Left lung (tissue), 10 donors: ENCODE measurements around the gene TRMT44. TPM values are rescaled to one million over a fixed set of nuclear protein-coding genes. Genes with fewer than 3 reads are reported as not detected.
A peak's percentile ranks its signal among the peaks of the same experiment; 100 is the strongest.

Experiments
- ATAC-seq: fragments of 200-7000 bp; cut with Tn5 transposase; one replicate; pipeline ENCODE4 v1.9.1; 2020; ENCODE audit warnings: moderate library complexity
- DNase-seq, 4 donors: peaks; one replicate each; pipeline ENCODE4 v3.0.0-alpha.2; 2013 to 2020
- H3K27ac ChIP-seq, 2 donors: fragments of 200-600 bp; sonication (generic) in 1 of 2; one replicate each; pipeline versions ENCODE4 v1.5.0 to v1.8.0; 2020 to 2021
- H3K27me3 ChIP-seq, 2 donors: fragments of 200-600 bp; sonication (generic) in 1 of 2; one replicate each; pipeline versions ENCODE4 v1.5.0 to v1.8.0; 2020 to 2021
- H3K36me3 ChIP-seq, 2 donors: fragments of 200-600 bp; sonication (generic) in 1 of 2; one replicate each; pipeline versions ENCODE4 v1.5.0 to v1.8.0; 2020 to 2021
- H3K4me1 ChIP-seq, 2 donors: fragments of 200-600 bp; one replicate each; pipeline ENCODE4 v1.8.0; 2021
- H3K4me3 ChIP-seq, 2 donors: fragments of 200-600 bp; sonication (generic) in 1 of 2; one replicate each; pipeline versions ENCODE4 v1.5.0 to v1.8.0; 2020 to 2021; ENCODE audit warnings: mild to moderate bottlenecking in 1 of 2
- H3K9me3 ChIP-seq, 2 donors: fragments of 200-600 bp; sonication (generic) in 1 of 2; one replicate each; pipeline versions ENCODE4 v1.5.0 to v1.8.0; 2020 to 2021
- intact Hi-C, 2 donors: fragments of 100-400 bp; cut with DNase I; formaldehyde crosslinking; loops; one replicate each; pipeline versions ENCODE4 v1.11.2 to v1.14.2; 2022
- polyA plus RNA-seq, 6 donors: library from polyadenylated mRNA; unstranded; fragments of 120-200 nt; gene quantifications; one replicate each; pipeline ENCODE4 v1.2.1, GENCODE V29; 2013; ENCODE audit not compliant: insufficient read length in 6 of 6
- total RNA-seq, 2 donors: library from RNA; stranded (reverse); fragmentation: NEBNext Ultra II Directional; extraction: Animal tissue kit (Norgen Biotek cat#: 25700); gene quantifications; one replicate each; pipeline ENCODE4 v1.2.1, GENCODE V29; 2021
- TF ChIP-seq, protein P1 (sequence below), 2 donors: fragments of 200-600 bp; sonication (generic) in 1 of 2; IDR thresholded peaks; one replicate each; pipeline versions ENCODE4 v1.5.0 to v1.8.0; 2021; ENCODE audit warnings: antibody characterized with exemption in 2 of 2
- donor health status: DM: no; HTN: yes; CAD: no.
- donor health status: DM: no; HTN: no; CAD: no.

The TRMT44 gene
- total and polyA plus RNA-seq, 8 donors: 15.0 to 20.6 (median 19.1) TPM

- Histone ChIP-seq H3K36me3 (peaks cover 0 to 45% of the 10 kb centered on the region in 2 donors), H3K9me3 (no peaks in the 10 kb centered on the region), H3K4me1 (peaks cover 14 to 32% of the 10 kb centered on the region in 2 donors), H3K4me3 (no peak overlapping the region), H3K27me3 (no peaks in the 10 kb centered on the region), H3K27ac (no peak overlapping the region)
- ATAC-seq: no peak
- TF ChIP-seq, protein P1, sequence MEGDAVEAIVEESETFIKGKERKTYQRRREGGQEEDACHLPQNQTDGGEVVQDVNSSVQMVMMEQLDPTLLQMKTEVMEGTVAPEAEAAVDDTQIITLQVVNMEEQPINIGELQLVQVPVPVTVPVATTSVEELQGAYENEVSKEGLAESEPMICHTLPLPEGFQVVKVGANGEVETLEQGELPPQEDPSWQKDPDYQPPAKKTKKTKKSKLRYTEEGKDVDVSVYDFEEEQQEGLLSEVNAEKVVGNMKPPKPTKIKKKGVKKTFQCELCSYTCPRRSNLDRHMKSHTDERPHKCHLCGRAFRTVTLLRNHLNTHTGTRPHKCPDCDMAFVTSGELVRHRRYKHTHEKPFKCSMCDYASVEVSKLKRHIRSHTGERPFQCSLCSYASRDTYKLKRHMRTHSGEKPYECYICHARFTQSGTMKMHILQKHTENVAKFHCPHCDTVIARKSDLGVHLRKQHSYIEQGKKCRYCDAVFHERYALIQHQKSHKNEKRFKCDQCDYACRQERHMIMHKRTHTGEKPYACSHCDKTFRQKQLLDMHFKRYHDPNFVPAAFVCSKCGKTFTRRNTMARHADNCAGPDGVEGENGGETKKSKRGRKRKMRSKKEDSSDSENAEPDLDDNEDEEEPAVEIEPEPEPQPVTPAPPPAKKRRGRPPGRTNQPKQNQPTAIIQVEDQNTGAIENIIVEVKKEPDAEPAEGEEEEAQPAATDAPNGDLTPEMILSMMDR (IDR thresholded peaks at IDR 0.05): no peak
- DNase-seq: no peak
- intact Hi-C loops: no loop called here
Measured at GRCh38 chr4:8446122-8446521, 5.5 kb downstream of the TRMT44 start.

GRCh38 chr4:8451440-8452182, 11.0 kb downstream of the TRMT44 start:
- ATAC-seq: peak; percentile 91
- Histone ChIP-seq H3K27ac (peak overlapping the region in 1 of 2 donors; percentile 45), H3K9me3 (no peaks in the 10 kb centered on the region), H3K27me3 (no peaks in the 10 kb centered on the region), H3K4me1 (peaks cover 0 to 6% of the 10 kb centered on the region in 2 donors), H3K36me3 (peaks cover 0 to 92% of the 10 kb centered on the region in 2 donors), H3K4me3 (no peak overlapping the region)
- intact Hi-C loops: no loop called here
- TF ChIP-seq, protein P1 (IDR thresholded peaks at IDR 0.05): no peak
- DNase-seq: no peak

GRCh38 chr4:8453957-8454356, 13.4 kb downstream of the TRMT44 start:
- intact Hi-C loops: no loop called here
- TF ChIP-seq, protein P1 (IDR thresholded peaks at IDR 0.05): no peak
- Histone ChIP-seq H3K4me3 (no peak overlapping the region), H3K36me3 (peaks cover 0 to 90% of the 10 kb centered on the region in 2 donors), H3K4me1 (peaks cover 0 to 6% of the 10 kb centered on the region in 2 donors), H3K27ac (no peak overlapping the region), H3K27me3 (no peaks in the 10 kb centered on the region), H3K9me3 (no peaks in the 10 kb centered on the region)
- DNase-seq (no peak), ATAC-seq (no peak)

GRCh38 chr4:8457646-8458252, 17.2 kb downstream of the TRMT44 start:
- Histone ChIP-seq H3K4me3 (no peak overlapping the region), H3K27ac (no peak overlapping the region), H3K36me3 (peaks cover 0 to 89% of the 10 kb centered on the region in 2 donors), H3K9me3 (no peaks in the 10 kb centered on the region), H3K4me1 (no peaks in the 10 kb centered on the region), H3K27me3 (no peaks in the 10 kb centered on the region)
- DNase-seq (no peak), ATAC-seq (no peak)
- intact Hi-C loops: no loop called here
- TF ChIP-seq, protein P1 (IDR thresholded peaks at IDR 0.05): no peak

GRCh38 chr4:8459867-8460445, 19.4 kb downstream of the TRMT44 start:
- TF ChIP-seq, protein P1 (IDR thresholded peaks at IDR 0.05): no peak
- intact Hi-C loops: no loop called here
- DNase-seq (no peak), ATAC-seq (peak; percentile 59)
- Histone ChIP-seq H3K4me1 (no peaks in the 10 kb centered on the region), H3K9me3 (no peaks in the 10 kb centered on the region), H3K4me3 (no peak overlapping the region), H3K27ac (no peak overlapping the region), H3K36me3 (peaks cover 0 to 83% of the 10 kb centered on the region in 2 donors), H3K27me3 (no peaks in the 10 kb centered on the region)
